Glutamatergic neuron (in vitro differentiated cells): Measurements from ENCODE around the gene WDR47. TPM values are rescaled to one million over a fixed set of nuclear protein-coding genes. Genes with fewer than 3 reads are reported as not detected.
A peak's percentile ranks its signal among the peaks of the same experiment; 100 is the strongest.

Experiments used
- DNase-seq: peaks from one replicate; pipeline ENCODE4 v3.0.0; 2022
- H3K27ac Mint-ChIP-seq: one replicate; pipeline ENCODE4 v1.8.0; 2020; ENCODE audit warnings: mild to moderate bottlenecking, mixed read lengths, inconsistent platforms; ENCODE audit not compliant: unreplicated experiment
- H3K27me3 Mint-ChIP-seq: one replicate; pipeline ENCODE4 v1.8.0; 2020; ENCODE audit warnings: mild to moderate bottlenecking, moderate library complexity, mixed read lengths, inconsistent platforms; ENCODE audit not compliant: unreplicated experiment
- H3K36me3 Mint-ChIP-seq: one replicate; pipeline ENCODE4 v1.8.0; 2020; ENCODE audit warnings: mild to moderate bottlenecking, mixed read lengths, inconsistent platforms; ENCODE audit not compliant: unreplicated experiment
- H3K4me1 Mint-ChIP-seq: one replicate; pipeline ENCODE4 v1.8.0; 2020; ENCODE audit warnings: mild to moderate bottlenecking, low read depth, mixed read lengths, inconsistent platforms; ENCODE audit not compliant: unreplicated experiment
- H3K4me3 Mint-ChIP-seq: one replicate; pipeline ENCODE4 v1.8.0; 2020; ENCODE audit warnings: mild to moderate bottlenecking, mixed read lengths, inconsistent platforms; ENCODE audit not compliant: unreplicated experiment
- H3K9me3 Mint-ChIP-seq: one replicate; pipeline ENCODE4 v1.8.0; 2020; ENCODE audit warnings: mild to moderate bottlenecking, moderate library complexity, mixed read lengths, inconsistent platforms; ENCODE audit not compliant: unreplicated experiment
- CTCF ChIP-seq: fragments of 200-600 bp; sonication (generic); IDR thresholded peaks from one replicate; pipeline ENCODE4 v1.5.0; 2021; ENCODE audit not compliant: partially characterized antibody, unreplicated experiment
- long read RNA-seq: library from polyadenylated mRNA; unstranded; transcript quantifications from one replicate; pipeline ENCODE4 v2.0.0, GENCODE V29; 2020; ENCODE audit not compliant: unreplicated experiment
- total RNA-seq: library from RNA; stranded (reverse); fragmentation: NEBNext Ultra II Directional; extraction: Animal tissue kit (Norgen Biotek cat#: 25700); gene quantifications from one replicate; pipeline ENCODE4 v1.2.1, GENCODE V29; 2021; ENCODE audit not compliant: unreplicated experiment

Gene WDR47
- total RNA-seq, result 128 TPM
- long read RNA-seq, full-length matches to known transcripts, result 7 of 13 reads
- long read RNA-seq, partial matches to known transcripts, result 3 of 13 reads
- long read RNA-seq, other reads (novel, unspliced or antisense), result 3 of 13 reads

GRCh38 chr1:109041621-109042468 is at the start of gene WDR47:
TSS of gene WDR47 (minus strand) at chr1:109042102. CDS start at chr1:109023512, 18,590 bp downstream.
- peak within 1 kb of the TSS; percentile 95 for H3K4me3 Mint-ChIP-seq
- peaks cover 6% of the 10 kb centered on the region for H3K9me3 Mint-ChIP-seq
- peak; percentile 95 for DNase-seq
- no peaks in the 10 kb centered on the region for H3K36me3 Mint-ChIP-seq
- H3K27me3 Mint-ChIP-seq, result peaks cover 4% of the 10 kb centered on the region
- TF ChIP-seq CTCF, result no peak
- peaks cover 2% of the 10 kb centered on the region for H3K4me1 Mint-ChIP-seq
- peak within 1 kb of the TSS; percentile 98 for H3K27ac Mint-ChIP-seq

- no peak for DNase-seq
- Mint-ChIP-seq H3K27me3 (no peaks in the 10 kb centered on the region), H3K27ac (peak overlapping the region; percentile 91), H3K4me1 (peaks cover 16% of the 10 kb centered on the region), H3K9me3 (no peaks in the 10 kb centered on the region), H3K36me3 (no peaks in the 10 kb centered on the region), H3K4me3 (peak overlapping the region; percentile 93)
- TF ChIP-seq CTCF, result no peak
These were observed 49.4 kb upstream of the WDR47 start for GRCh38 chr1:109091078-109091838.

GRCh38 chr1:109090196-109091077 is 48.5 kb upstream of the WDR47 start, which contains the start of gene TMEM167B:
TSS of gene TMEM167B (plus strand) at chr1:109090764. CDS start at chr1:109090873, 109 bp downstream.
- H3K4me3 Mint-ChIP-seq, result peak within 1 kb of the TSS; percentile 93
- no peak for TF ChIP-seq CTCF
- peak; percentile 91 for DNase-seq
- no peaks in the 10 kb centered on the region for H3K36me3 Mint-ChIP-seq
- H3K9me3 Mint-ChIP-seq, result no peaks in the 10 kb centered on the region
- peak within 1 kb of the TSS; percentile 92 for H3K27ac Mint-ChIP-seq
- peaks cover 16% of the 10 kb centered on the region for H3K4me1 Mint-ChIP-seq
- no peaks in the 10 kb centered on the region for H3K27me3 Mint-ChIP-seq

- Mint-ChIP-seq H3K27me3 (no peaks in the 10 kb centered on the region), H3K27ac (peak overlapping the region; percentile 92), H3K4me1 (peaks cover 16% of the 10 kb centered on the region), H3K36me3 (no peaks in the 10 kb centered on the region), H3K9me3 (no peaks in the 10 kb centered on the region), H3K4me3 (peak overlapping the region; percentile 93)
- peak; percentile 31 for TF ChIP-seq CTCF
- peak; percentile 82 for DNase-seq
These were observed 47.5 kb upstream of the WDR47 start for GRCh38 chr1:109089242-109090015.
